Activated CD8-positive, alpha-beta memory T cell treated with anti-CD3 and anti-CD28 coated beads, Interleukin-2, amount 10 ng/mL, durations not matched to agents 7 days and 5 days (primary cell): ENCODE data around the gene GALR1. TPM values are rescaled to one million over a fixed set of nuclear protein-coding genes. Genes with fewer than 3 reads are reported as not detected.
"Not testable (repeated sequence)": the region's sequence is repeated elsewhere in the genome, so short reads cannot be mapped to it uniquely, and the experiment has no call there.

Experiments
- ATAC-seq: fragments of 150-1000 bp; cut with Tn5 transposase; one replicate; pipeline ENCODE4 v1.10.0; 2021; ENCODE audit warnings: moderate library complexity
- CTCF ChIA-PET: fragments of 350-600 bp; sonication (Branson Sonifier 250); formaldehyde crosslinking; loops from one replicate; lab custom pipeline; 2021; ENCODE audit warnings: antibody characterized with exemption; lab: Charles Lee
- DNase-seq: peaks from one replicate; pipeline ENCODE4 v3.0.0-alpha.2; 2020
- H3K27ac Mint-ChIP-seq: one replicate; pipeline ENCODE4 v1.8.0; 2021; ENCODE audit warnings: mild to moderate bottlenecking, mixed read lengths
- H3K27me3 Mint-ChIP-seq: one replicate; pipeline ENCODE4 v1.8.0; 2021; ENCODE audit warnings: mixed read lengths
- H3K36me3 Mint-ChIP-seq: one replicate; pipeline ENCODE4 v1.8.0; 2021; ENCODE audit warnings: mild to moderate bottlenecking, mixed read lengths
- H3K4me1 Mint-ChIP-seq: one replicate; pipeline ENCODE4 v1.8.0; 2021; ENCODE audit warnings: mixed read lengths
- H3K4me3 Mint-ChIP-seq: one replicate; pipeline ENCODE4 v1.8.0; 2021; ENCODE audit warnings: mild to moderate bottlenecking, moderate library complexity, mixed read lengths
- H3K9me3 Mint-ChIP-seq: one replicate; pipeline ENCODE4 v1.8.0; 2022; ENCODE audit warnings: low read depth, mixed read lengths
- total RNA-seq, 2 experiments: library from RNA; stranded (reverse); gene quantifications; one replicate each; pipeline ENCODE4 v1.2.3, GENCODE V29; 2021

GALR1 gene
- total RNA-seq, 2 experiments from 2014 or later, result not detected

DNA sequence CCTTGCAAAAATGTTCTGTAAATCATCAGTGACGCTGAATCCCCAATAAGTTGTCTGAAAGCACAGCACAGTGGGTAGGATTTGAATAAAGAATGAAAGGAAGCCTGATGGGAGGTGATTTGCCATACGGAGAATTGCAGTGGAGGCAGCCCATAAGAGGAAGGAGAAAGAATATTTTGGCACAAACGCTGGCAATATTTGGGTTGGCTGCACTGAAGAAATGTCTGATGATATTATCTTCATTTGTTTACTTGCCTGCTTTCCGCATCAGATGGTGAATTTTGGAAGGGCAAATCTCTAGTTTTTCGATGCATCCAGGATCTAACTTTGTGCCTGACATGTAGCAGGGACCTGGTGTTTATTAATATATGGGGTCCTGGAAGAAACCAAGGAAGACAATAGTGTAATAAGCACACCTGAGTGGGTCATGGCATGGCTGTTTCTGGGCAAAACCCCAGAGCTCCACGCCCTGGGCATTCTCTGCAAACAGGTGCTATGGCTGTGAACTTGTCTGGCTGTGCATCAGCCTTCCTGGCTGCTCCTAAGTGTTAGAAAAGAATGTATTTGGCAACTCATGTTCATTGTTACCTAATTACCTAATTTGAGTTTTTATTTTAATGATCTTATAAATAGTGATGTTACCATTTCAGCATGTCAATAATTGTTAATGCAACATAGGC is 5.9 kb downstream of the GALR1 start:
- H3K4me1 Mint-ChIP-seq, result peaks cover 4% of the 10 kb centered on the region
- no peak overlapping the region for H3K4me3 Mint-ChIP-seq
- DNase-seq (no peak), ATAC-seq (no peak)
- H3K27me3 Mint-ChIP-seq, result peaks cover 64% of the 10 kb centered on the region
- CTCF ChIA-PET, result no interaction called here
- H3K27ac Mint-ChIP-seq, result no peak overlapping the region
- H3K9me3 Mint-ChIP-seq, result peaks cover 13% of the 10 kb centered on the region
- no peaks in the 10 kb centered on the region for H3K36me3 Mint-ChIP-seq

DNA sequence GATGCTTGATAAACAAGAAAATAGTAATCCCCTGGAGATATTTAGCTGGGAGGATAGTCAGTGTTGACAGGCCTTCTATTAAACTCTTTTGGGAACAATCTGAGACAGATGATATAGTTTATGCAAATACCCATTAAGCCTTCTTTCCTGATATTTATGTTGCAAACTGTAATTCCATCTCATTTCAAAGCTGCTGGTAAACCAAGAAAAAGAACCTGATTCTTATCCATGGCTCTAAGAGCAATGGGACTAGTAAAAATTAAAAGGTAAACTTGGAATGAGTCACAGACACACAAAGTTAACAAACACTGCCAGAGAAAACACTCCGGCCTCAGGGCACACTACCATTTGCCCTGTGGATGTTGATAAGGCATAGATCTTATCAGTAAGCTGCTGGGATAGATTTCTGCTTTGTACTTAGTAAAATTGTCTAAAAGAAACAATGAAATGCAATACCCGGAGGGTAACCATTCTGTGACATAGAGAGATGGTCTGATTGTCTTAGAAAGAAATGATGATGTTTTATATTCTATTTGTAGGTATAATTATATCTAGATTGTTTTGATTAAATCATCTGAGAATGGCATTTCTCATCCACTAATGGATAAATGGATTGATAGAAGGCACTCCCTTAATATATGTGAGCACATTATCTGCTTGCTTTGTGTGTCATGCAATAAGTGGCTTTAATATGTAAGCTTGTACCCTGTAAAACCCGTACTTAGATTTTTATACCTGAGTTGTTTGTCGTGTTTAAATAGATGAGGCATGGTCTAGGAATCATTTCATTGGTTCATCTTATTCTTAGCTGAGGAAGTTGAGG is 13.2 kb downstream of the GALR1 start:
- Mint-ChIP-seq H3K4me3 (no peak overlapping the region), H3K27me3 (peaks cover 2% of the 10 kb centered on the region), H3K36me3 (peaks cover 1% of the 10 kb centered on the region), H3K4me1 (no peaks in the 10 kb centered on the region), H3K9me3 (peaks cover 23% of the 10 kb centered on the region), H3K27ac (no peak overlapping the region)
- no peak for ATAC-seq
- CTCF ChIA-PET, result interaction anchor here (0.7 to 1.4 kb wide), 3 partner anchors 9 to 14 kb away, joined by 3 to 4 read pairs (median 3); partner anchors contain the start of gene GALR1
- DNase-seq, result no peak

DNA sequence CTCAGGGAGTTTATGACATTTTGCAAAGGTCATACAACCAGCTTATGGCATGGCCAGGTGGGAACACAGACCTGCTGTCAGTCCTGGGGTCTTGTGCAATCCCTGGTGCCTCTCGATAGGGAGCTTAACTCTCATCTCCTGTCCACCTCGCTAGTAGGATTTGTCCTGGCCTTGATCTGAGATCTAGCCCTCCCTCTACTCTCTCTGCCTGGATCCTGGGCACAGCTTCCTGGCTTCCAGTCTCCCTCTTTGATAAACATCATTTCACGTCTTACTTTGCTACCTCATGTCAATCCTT is 13.8 kb downstream of the GALR1 start:
- CTCF ChIA-PET, result interaction anchor here (0.7 to 1.4 kb wide), 2 partner anchors 10 to 15 kb away, joined by 3 to 4 read pairs; partner anchors contain the start of gene GALR1
- DNase-seq, result no peak
- no peaks in the 10 kb centered on the region for H3K4me1 Mint-ChIP-seq
- H3K36me3 Mint-ChIP-seq, result peaks cover 1% of the 10 kb centered on the region
- H3K27me3 Mint-ChIP-seq, result peaks cover 2% of the 10 kb centered on the region
- peaks cover 20% of the 10 kb centered on the region for H3K9me3 Mint-ChIP-seq
- no peak overlapping the region for H3K27ac Mint-ChIP-seq
- ATAC-seq, result no peak
- H3K4me3 Mint-ChIP-seq, result no peak overlapping the region

DNA sequence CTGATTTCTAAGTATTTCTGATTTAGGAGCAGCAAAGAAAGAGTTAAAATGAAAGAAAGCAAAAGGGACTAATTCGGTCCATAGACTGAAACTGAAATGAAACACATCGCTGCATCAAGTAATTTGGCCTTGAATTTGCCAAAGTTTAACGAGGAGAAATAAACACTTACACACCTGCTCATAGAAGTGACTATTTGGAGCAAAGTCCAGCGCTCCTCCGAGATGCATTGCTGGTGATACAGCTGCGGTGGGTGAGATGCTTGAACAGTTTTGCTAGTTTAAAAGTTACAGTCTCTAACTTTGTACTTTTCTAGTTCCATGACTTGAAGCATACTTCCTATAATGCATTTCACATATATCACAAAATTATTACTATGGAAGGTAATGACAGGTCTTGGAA is 18.3 kb downstream of the GALR1 start:
- DNase-seq (no peak), ATAC-seq (no peak)
- H3K4me3 Mint-ChIP-seq, result no peak overlapping the region
- no peak overlapping the region for H3K27ac Mint-ChIP-seq
- H3K9me3 Mint-ChIP-seq, result peaks cover 10% of the 10 kb centered on the region
- no peaks in the 10 kb centered on the region for H3K4me1 Mint-ChIP-seq
- CTCF ChIA-PET, result interaction anchor here (1.0 kb wide), 1 partner anchor 751 kb away, joined by 3 read pairs; no protein-coding TSS in a partner anchor
- peaks cover 1% of the 10 kb centered on the region for H3K36me3 Mint-ChIP-seq
- peaks cover 21% of the 10 kb centered on the region for H3K27me3 Mint-ChIP-seq

DNA sequence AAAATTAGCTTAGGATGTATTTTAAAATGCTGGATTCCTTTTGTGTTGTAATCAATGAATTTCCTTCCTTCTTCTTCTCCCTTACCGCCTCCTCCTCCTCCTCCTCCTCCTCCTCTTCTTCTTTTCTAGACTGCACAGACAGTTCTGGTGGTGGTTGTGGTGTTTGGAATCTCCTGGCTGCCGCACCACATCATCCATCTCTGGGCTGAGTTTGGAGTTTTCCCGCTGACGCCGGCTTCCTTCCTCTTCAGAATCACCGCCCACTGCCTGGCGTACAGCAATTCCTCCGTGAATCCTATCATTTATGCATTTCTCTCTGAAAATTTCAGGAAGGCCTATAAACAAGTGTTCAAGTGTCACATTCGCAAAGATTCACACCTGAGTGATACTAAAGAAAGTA is 18.8 kb downstream of the GALR1 start:
- Mint-ChIP-seq H3K27me3 (peaks cover 22% of the 10 kb centered on the region), H3K4me3 (no peak overlapping the region), H3K36me3 (peaks cover 1% of the 10 kb centered on the region), H3K4me1 (no peaks in the 10 kb centered on the region), H3K27ac (no peak overlapping the region), H3K9me3 (peaks cover 10% of the 10 kb centered on the region)
- CTCF ChIA-PET, result no interaction called here
- ATAC-seq, result no peak
- no peak for DNase-seq

DNA sequence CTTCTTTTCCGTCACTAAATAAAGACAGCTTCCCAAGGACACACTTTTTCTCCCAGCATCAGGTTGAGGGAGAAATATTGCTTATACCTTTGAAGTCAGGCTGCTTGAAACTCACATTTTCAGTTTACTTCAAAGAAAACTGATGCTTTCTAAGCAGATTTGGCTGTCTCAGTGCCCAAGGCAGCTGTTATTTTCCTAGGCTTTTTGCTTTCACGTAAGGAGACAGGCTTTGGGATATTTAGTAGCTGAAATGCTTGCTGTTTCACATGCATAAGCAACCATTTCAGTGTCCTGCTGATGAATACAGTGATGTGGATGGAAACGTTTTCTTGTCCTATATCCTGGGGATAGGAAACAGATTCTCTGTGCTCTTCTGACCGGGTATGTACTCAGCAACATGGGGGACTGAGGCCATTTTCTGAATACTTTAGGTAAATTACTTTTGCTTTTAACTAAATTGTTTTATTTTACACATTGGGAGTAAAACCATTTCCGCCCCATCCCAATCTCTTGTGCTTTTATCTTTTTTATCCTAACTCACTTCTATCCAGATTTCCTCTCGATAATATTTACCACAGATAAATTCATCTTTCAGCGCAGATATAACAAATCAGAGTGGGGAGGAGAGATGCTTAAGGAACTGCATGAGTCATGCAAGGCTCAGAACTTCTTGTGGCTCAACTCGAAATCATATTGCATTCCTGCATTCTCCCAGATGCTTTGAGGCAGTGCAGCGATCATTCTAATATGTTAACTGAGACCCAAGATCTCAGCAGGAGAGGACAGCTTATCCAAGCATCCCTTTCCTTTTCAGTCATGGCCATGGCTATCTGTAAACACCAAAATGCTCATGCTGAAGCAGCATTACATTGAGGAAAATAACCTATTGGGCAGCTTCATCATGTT is 22.2 kb downstream of the GALR1 start:
- ATAC-seq, result no peak
- Mint-ChIP-seq H3K4me1 (no peaks in the 10 kb centered on the region), H3K9me3 (peaks cover 2% of the 10 kb centered on the region), H3K27me3 (peaks cover 19% of the 10 kb centered on the region), H3K36me3 (no peaks in the 10 kb centered on the region), H3K4me3 (no peak overlapping the region), H3K27ac (no peak overlapping the region)
- DNase-seq, result no peak
- CTCF ChIA-PET, result no interaction called here

DNA sequence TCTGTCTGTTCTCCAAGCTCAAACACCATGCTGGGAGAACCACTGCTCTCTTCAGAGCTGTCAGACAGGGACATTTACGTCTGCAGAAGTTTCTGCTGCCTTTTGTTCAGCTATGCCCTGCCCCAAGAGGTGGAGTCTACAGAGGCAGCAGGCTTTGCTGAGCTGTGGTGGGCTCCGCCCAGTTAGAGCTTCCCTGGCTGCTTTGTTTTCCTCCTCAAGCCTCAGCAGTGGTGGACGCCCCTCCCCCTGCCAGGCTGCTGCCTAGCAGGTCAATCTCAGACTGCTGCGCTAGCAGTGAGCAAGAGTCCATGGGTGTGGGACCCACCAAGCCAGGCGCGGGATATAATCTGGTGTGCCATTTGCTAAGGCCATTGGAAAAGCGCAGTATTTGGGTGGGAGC is 41.2 kb downstream of the GALR1 start:
- ATAC-seq, CTCF ChIA-PET: not testable (repeated sequence)

DNA sequence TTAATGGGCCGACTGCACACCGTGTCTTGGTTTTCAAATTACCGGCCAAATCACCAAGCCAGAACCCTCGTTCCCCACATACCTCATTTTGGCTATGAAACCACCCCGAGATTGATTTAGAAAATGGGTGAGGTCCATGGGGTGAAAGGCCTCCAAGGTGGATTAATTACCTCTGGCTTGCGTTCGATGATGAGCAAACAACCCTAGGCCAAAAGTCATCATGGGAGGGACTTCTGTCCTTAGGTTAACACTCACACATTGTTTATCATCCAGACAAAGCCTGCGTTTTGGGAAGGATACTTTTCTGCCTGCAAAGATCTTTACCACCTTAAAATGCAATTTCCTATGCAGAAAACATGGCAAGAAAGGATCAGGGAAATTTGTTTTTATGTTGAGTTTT is 48.5 kb downstream of the GALR1 start:
- CTCF ChIA-PET, result no interaction called here
- Mint-ChIP-seq H3K36me3 (no peaks in the 10 kb centered on the region), H3K27me3 (no peaks in the 10 kb centered on the region), H3K27ac (no peak overlapping the region), H3K9me3 (no peaks in the 10 kb centered on the region), H3K4me3 (no peak overlapping the region), H3K4me1 (no peaks in the 10 kb centered on the region)
- no peak for ATAC-seq
- DNase-seq, result no peak

More for the DNA sequence above, 41.2 kb downstream of the GALR1 start:
- H3K9me3 Mint-ChIP-seq, DNase-seq, H3K36me3 Mint-ChIP-seq, H3K27ac Mint-ChIP-seq, H3K4me3 Mint-ChIP-seq, H3K4me1 Mint-ChIP-seq: not testable (repeated sequence)
- peaks cover 22% of the 10 kb centered on the region for H3K27me3 Mint-ChIP-seq

DNA sequence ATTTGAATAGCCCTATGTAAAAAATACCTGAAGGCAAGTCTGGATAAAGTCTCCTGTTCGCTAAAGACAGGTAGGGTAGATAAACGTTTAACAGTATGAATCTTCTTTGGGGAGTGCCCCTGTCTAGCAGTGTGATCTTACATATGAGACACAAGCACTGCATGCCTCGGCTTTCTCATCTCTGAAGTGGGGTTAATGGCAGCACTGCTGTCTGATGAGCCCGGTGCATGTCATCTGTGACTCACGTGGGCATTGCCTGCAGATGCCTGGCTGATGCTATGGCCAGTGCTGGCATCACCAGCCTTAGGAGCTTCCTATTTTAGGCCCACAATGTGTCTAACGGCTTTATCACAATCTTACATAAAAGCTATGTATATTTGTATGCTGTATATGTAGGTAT is 50.1 kb downstream of the GALR1 start:
- Mint-ChIP-seq H3K36me3 (no peaks in the 10 kb centered on the region), H3K9me3 (no peaks in the 10 kb centered on the region), H3K4me3 (no peak overlapping the region), H3K4me1 (no peaks in the 10 kb centered on the region), H3K27me3 (no peaks in the 10 kb centered on the region), H3K27ac (no peak overlapping the region)
- CTCF ChIA-PET, result no interaction called here
- DNase-seq (no peak), ATAC-seq (no peak)

DNA sequence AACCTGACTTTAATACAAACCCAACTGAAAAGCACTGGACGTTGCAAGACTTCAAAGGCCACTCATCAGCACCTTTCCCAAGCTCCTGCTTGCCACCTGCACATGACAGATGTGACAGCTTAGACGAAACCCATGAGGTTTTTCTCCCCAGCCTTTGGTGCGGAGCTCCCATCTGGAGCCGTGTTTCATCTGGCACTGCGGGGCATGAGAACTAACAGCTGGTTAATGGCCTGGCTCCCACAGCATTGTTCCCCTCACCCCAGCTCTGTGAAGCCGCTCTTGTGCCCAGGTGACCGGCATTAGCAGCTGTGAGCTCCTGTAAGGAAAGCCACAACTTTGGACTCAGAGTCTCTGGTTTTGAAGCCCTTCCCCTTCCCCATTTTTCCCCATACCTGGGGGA is 50.9 kb downstream of the GALR1 start:
- DNase-seq, result no peak
- H3K9me3 Mint-ChIP-seq, result no peaks in the 10 kb centered on the region
- no peak overlapping the region for H3K27ac Mint-ChIP-seq
- no peaks in the 10 kb centered on the region for H3K27me3 Mint-ChIP-seq
- H3K4me3 Mint-ChIP-seq, result no peak overlapping the region
- H3K36me3 Mint-ChIP-seq, result no peaks in the 10 kb centered on the region
- CTCF ChIA-PET, result no interaction called here
- no peak for ATAC-seq
- no peaks in the 10 kb centered on the region for H3K4me1 Mint-ChIP-seq

DNA sequence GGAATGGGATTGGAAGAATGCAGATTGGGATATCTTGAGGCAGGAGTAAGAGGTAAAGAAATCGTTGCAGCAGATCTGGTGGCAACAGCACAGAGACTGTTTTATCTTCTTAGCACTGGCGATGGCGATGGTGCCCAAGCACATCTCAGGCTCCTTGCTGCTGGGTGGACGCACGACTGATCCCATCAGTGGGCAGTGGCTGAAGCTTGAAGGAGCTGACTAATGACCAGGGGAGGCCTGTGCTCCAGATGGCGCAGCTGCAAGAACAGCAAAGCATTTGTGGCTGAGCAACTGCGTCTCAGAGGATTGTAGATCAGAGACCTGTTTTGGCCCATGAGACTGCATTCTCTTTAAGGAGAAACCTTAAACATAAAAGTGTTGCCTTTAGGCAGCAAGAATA is 54.6 kb downstream of the GALR1 start:
- Mint-ChIP-seq H3K27me3 (no peaks in the 10 kb centered on the region), H3K27ac (no peak overlapping the region), H3K4me3 (no peak overlapping the region), H3K4me1 (no peaks in the 10 kb centered on the region), H3K36me3 (no peaks in the 10 kb centered on the region), H3K9me3 (no peaks in the 10 kb centered on the region)
- DNase-seq (no peak), ATAC-seq (no peak)
- CTCF ChIA-PET, result no interaction called here

DNA sequence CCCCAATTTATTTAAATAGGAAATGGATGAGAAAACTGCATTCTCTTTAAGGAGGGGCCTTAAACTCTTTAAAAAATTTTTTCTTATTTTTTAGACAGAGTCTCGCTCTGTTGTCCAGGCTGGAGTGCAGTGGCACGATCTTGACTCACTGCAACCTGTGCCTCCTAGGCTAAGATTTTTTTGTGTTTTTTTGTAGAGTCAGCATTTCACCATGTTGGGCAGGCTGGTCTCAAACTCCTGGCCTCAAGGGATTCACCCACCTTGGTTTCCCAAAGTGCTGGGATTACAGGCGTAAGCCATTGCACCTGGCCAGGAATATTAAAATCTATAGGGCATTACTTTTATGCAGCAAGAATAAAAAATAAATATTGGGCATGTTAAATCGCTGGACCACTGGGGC is 56.0 kb downstream of the GALR1 start:
- H3K4me3 Mint-ChIP-seq, result no peak overlapping the region
- no peaks in the 10 kb centered on the region for H3K4me1 Mint-ChIP-seq

DNA sequence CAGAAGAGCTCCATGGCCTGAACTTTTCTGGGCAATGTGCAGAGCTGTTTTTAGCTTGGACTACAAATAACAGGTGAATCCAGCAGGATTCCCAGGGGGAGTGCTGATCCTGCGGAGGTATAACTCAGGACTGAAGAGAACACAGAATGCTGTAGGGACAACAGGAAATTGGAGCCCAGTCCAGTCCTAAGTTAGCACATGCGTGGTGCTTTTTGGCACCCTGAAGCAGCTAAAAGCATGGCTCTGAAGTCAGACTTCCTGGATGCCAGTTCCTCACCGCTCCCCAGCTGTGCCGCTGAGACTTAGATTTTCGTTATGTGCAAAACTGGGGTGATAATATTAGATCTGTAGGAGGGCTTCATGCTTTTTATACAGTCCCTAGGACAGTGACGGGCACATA is 58.6 kb downstream of the GALR1 start:
- Mint-ChIP-seq H3K4me3 (no peak overlapping the region), H3K27me3 (no peaks in the 10 kb centered on the region), H3K36me3 (no peaks in the 10 kb centered on the region), H3K4me1 (no peaks in the 10 kb centered on the region), H3K9me3 (no peaks in the 10 kb centered on the region), H3K27ac (no peak overlapping the region)
- CTCF ChIA-PET, result no interaction called here
- DNase-seq, result no peak
- no peak for ATAC-seq

More for the DNA sequence above, 56.0 kb downstream of the GALR1 start:
- H3K9me3 Mint-ChIP-seq, result no peaks in the 10 kb centered on the region
- no peak for ATAC-seq
- CTCF ChIA-PET, result no interaction called here
- no peak for DNase-seq
- no peaks in the 10 kb centered on the region for H3K36me3 Mint-ChIP-seq
- H3K27ac Mint-ChIP-seq, result no peak overlapping the region
- no peaks in the 10 kb centered on the region for H3K27me3 Mint-ChIP-seq
